ENCODE results near the gene SH2D5.
A peak's percentile ranks its signal among the peaks of the same experiment; 100 is the strongest.

GRCh38 chr1:20711285-20712214, 21.0 kb downstream of the SH2D5 start:
- TF ChIP-seq EZH2 (IDR thresholded peaks at IDR 0.05; ENCODE audit: low read length, unreplicated experiment): no peak
- TF ChIP-seq CTCF (conservative IDR thresholded peaks at IDR 0.05; ENCODE audit: low read depth, low read length): 0 out of 2 replicates have a peak, but pooled peaks have one; percentile 29
